ENCODE data around the gene FUCA2. TPM values are rescaled to one million over a fixed set of nuclear protein-coding genes. Genes with fewer than 3 reads are reported as not detected.

FUCA2 gene
- total RNA-seq, 4 donors from 2014 or later = 29.8 to 41.8 (median 36.8) TPM

DNA sequence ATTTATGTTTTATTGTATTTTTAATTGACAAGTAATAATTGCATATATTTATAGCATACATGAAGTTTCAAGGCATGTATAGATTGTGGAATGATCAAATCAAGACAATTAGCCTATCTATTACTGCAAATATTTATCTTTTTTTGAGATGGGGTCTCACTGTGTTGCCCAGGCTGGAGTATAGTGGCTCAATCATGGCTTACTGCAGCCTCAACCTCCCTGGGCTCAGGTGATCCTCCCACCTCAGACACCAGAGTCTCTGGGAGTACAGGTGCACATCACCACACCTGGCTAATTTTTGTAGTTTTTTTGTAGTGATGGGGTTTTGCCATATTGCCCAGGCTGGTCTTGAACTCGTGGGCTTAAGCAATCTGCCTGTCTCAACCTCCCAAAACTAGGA, 16.2 kb upstream of the FUCA2 start:
- no peak for TF ChIP-seq CTCF (IDR thresholded peaks at IDR 0.05)
- ATAC-seq (ENCODE audit: low FRiP score) (no peak), DNase-seq (ENCODE audit: low spot score) (no peak)

- ATAC-seq (ENCODE audit: low FRiP score) = no peak
- no peak for TF ChIP-seq CTCF (IDR thresholded peaks at IDR 0.05)
These were observed 13.8 kb upstream of the FUCA2 start for GRCh38 chr6:143525356-143525755.

DNA sequence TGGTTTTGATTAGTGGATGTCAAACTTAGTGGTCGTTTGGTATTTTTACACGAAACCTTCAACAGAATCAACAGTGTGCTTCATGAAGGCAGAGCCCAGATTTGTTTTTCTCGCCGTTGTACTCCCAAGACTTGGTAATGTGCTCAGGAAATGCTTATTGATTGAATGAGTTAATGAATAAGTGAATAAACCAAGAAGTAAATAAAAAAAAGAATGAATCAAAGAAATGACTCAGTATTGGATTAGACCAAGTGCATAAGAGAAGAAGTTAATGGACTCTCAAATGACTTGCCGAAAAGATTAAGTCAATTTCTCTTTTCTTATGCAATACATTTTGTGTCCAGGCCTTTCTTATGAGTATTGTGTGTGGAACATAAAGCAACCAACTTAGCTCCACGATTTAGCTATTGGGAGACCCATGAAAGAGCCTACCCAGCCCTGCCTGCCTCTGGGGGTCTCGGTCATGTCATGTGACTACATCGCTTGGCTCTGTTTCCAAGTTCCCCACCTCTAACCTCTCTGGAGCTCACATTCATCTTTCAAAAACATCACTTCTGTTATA, 10.6 kb upstream of the FUCA2 start:
- no peak for DNase-seq (ENCODE audit: low spot score)
- no peak for TF ChIP-seq CTCF (IDR thresholded peaks at IDR 0.05)
- ATAC-seq (ENCODE audit: low FRiP score) = no peak

More at GRCh38 chr6:143525356-143525755, 13.8 kb upstream of the FUCA2 start:
- no peak for DNase-seq (ENCODE audit: low spot score)

DNA sequence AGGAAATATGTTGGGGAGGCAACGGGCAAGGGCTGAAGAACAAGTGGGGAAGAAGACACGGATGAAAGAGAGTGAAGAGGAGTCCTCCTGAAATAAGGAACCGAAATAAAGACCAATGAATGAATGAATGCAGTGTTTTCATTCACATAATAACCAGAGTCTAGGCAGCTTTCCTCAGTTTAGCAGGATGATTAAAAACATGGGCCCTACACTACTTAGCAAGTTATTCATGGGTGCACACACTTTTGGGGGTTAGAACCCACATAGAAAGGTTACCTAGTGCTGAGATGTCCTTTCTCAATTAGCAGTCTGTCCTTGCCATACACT, 5.9 kb upstream of the FUCA2 start:
- no peak for DNase-seq (ENCODE audit: low spot score)
- ATAC-seq (ENCODE audit: low FRiP score) = no peak
- no peak for TF ChIP-seq CTCF (IDR thresholded peaks at IDR 0.05)

DNA sequence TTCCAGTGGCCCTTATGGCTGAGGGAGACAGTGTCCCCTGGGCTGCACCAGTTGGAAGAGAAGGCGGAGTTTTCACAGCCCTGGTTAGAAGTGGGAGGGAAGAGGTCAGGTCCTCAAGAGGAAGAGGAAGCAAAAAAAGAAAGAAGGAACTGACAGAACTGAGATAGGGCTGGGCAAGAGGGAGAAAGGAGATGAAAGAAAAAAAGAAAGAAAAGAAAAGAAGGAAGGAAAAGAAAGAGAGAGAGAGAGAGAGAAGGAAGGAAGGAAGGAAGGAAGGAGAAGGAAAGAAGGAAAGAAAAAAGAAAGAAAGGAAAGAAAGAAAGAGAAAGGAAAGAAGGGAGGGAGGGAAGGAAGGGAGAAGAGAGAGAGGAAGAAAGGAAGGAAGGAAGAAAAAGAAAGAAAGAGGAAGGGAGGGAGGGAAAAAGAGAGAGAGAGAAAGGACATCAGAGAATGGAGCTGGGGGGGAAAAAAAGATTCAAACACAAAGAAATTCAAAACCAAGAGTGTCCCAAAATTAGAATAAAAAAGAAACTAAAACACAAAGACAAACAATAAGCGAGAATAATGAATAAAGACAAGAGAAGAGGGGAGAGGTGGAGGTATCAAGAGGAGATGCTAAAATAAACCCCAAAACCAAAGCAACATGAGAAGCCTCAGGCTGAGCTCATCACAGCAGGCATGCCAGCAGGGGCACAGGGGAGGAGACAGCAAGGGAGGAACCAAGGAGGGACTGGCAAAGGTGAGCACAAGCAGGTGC, 5.3 kb upstream of the FUCA2 start:
- DNase-seq (ENCODE audit: low spot score) = no peak
- no peak for ATAC-seq (ENCODE audit: low FRiP score)
- TF ChIP-seq CTCF (IDR thresholded peaks at IDR 0.05) = no peak

GRCh38 chr6:143515766-143516355, 4.3 kb upstream of the FUCA2 start:
- DNase-seq (ENCODE audit: low spot score) (no peak), ATAC-seq (ENCODE audit: low FRiP score) (no peak)
- TF ChIP-seq CTCF (IDR thresholded peaks at IDR 0.05) = no peak

All from omental fat pad (tissue), 4 donors.